NCI-H524 (cell line): ENCODE data around the gene TTLL1.

Source experiments
- DNase-seq, 2 experiments: peaks; one replicate each; lab custom pipeline; 2025; lab: John Stamatoyannopoulos, UW

Gene TTLL1

GRCh38 chr22:42993651-42994275 lies 95.4 kb downstream of the TTLL1 start:
- no peak for DNase-seq

GRCh38 chr22:42992886-42993479 lies 96.2 kb downstream of the TTLL1 start:
- no peak for DNase-seq

DNA sequence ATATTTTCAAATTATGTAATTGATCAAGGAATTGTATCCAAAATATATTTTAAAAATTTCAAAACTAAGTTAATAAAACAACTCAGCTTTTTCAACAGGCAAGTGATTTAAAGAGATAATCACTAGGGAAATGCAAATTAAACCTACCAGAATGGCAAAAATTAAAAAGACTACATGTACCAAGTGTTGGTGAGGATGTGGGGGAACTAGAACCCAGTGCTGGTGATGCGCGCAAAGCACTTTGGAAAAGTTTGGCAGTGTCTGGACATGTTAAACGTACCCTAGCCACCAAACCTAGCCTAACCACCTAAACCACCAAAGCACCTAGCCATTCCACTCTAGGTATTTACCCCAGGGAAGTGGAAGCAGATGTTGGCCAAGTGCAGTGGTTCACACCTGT lies 97.1 kb downstream of the TTLL1 start:
- no peak for DNase-seq

DNA sequence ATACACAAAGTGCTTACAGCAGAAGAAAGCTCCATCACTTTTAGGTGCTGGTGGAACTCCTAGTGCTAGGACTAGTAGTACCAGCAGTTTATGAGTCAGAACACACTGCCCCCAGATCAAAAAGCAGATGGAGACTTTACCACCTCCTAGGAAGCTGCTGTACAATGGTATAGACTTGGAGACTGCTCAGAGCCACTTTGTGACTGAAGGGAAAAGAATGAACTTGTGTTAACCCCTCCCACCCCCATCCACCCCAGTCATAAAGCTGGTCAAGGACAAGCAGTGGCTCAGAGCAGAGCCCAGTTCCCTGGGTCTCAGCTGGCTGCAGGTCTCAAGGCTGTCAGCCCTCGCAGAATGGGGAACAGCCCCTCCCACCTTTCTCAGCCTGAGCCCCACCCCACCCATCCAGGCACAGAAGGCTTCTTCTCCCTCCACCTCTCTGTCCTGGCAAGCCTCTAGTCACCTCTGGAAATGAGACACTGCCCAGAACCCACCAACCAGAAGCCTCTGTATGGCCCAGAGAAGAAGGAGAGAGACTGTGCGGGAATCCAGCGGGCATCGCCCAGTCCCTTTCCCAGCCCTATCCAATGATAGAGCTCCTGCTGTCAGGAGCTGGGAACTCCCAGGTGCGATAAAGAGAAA lies 98.1 kb downstream of the TTLL1 start:
- DNase-seq = no peak

DNA sequence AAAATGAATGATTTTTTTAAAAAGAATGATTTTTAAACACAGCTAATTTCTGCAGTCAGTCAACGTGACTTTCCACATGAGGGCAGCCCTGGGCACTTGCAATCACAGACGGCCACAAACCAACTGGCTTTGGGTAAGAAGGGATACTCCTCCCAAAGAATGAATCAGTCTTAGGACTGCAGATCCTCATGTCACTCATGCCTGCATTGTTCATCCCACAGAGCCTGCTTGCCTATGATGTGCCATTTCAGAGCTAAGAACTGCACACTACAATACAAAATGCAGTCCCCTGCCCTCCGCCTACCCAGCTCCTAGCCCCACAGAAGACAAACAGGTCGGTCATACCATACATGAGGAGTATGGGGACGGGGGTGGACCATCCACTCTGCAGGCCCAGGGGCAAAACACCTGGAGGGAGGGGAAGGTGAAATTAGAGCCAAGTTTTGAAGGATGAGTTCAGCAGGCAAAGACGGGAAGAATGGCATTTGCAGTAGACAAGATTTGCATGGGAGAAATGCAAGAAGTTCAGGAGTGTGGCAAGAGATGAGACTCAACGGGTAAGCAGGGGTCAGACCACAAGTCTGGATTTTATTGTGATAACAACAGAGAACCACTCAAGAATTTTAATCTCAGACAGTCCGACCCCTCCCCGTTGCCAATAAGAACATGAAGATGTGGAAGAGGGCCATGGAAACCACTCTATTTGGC lies 98.9 kb downstream of the TTLL1 start:
- DNase-seq = peak in 1 of 2 experiments; percentile 42
